Measurements from ENCODE around the gene SIN3A.

- TF ChIP-seq CTCF (conservative IDR thresholded peaks at IDR 0.05) (no peak), EZH2 (IDR thresholded peaks at IDR 0.05; ENCODE audit: low read depth) (no peak)
Observed at GRCh38 chr15:75468913-75469598, 17.6 kb upstream of the SIN3A start.

Measured in PC-9 (cell line).